MCF 10A (cell line): ENCODE results near the gene GRAP. TPM values are rescaled to one million over a fixed set of nuclear protein-coding genes. Genes with fewer than 3 reads are reported as not detected.
A peak's percentile ranks its signal among the peaks of the same experiment; 100 is the strongest.

ENCODE experiments used
- BruUV-seq: library from RNA; stranded (reverse); fragments of 400-500 nt; replicated peaks from 2 replicates; lab custom pipeline; 2021; lab: Mats Ljungman, UMichigan
- CTCF ChIA-PET: fragments of 300-600 bp; sonication (Branson Sonifier 250); formaldehyde crosslinking; extraction: SDS; loops from one replicate; lab custom pipeline; 2021; ENCODE audit warnings: antibody characterized with exemption, inconsistent platforms; lab: Yijun Ruan, JAX
- POLR2A ChIA-PET: fragments of 300-600, 350-650 bp; sonication (Branson Sonifier 250); formaldehyde crosslinking; extraction: SDS; loops from one replicate; lab custom pipeline; 2020; ENCODE audit warnings: antibody characterized with exemption, inconsistent platforms; lab: Yijun Ruan, JAX
- DNase-seq: peaks from one replicate; pipeline ENCODE4 v3.0.0-alpha.2; 2018; ENCODE audit not compliant: unreplicated experiment
- H3K27ac Mint-ChIP-seq: one replicate; pipeline ENCODE4 v1.8.0; 2022; ENCODE audit warnings: mild to moderate bottlenecking, low read depth, mixed read lengths; ENCODE audit not compliant: unreplicated experiment
- H3K27me3 Mint-ChIP-seq: one replicate; pipeline ENCODE4 v1.8.0; 2022; ENCODE audit warnings: mixed read lengths; ENCODE audit not compliant: insufficient read depth, unreplicated experiment
- H3K36me3 Mint-ChIP-seq: one replicate; pipeline ENCODE4 v1.8.0; 2022; ENCODE audit warnings: mild to moderate bottlenecking, moderate library complexity, mixed read lengths; ENCODE audit not compliant: insufficient read depth, unreplicated experiment
- H3K4me1 Mint-ChIP-seq: one replicate; pipeline ENCODE4 v1.8.0; 2022; ENCODE audit warnings: mixed read lengths; ENCODE audit not compliant: insufficient read depth, unreplicated experiment
- H3K4me3 Mint-ChIP-seq: one replicate; pipeline ENCODE4 v1.8.0; 2022; ENCODE audit warnings: mild to moderate bottlenecking, moderate library complexity, mixed read lengths; ENCODE audit not compliant: unreplicated experiment
- H3K9me3 Mint-ChIP-seq: one replicate; pipeline ENCODE4 v1.8.0; 2022; ENCODE audit warnings: mixed read lengths; ENCODE audit not compliant: unreplicated experiment
- CTCF ChIP-seq: fragments of 200-600 bp; IDR thresholded peaks from one replicate; pipeline ENCODE4 v1.8.0; 2022; ENCODE audit warnings: antibody characterized with exemption, mild to moderate bottlenecking; ENCODE audit not compliant: unreplicated experiment
- intact Hi-C: fragments of 100-400 bp; cut with micrococcal nuclease; formaldehyde crosslinking; loops from 2 replicates; pipeline ENCODE4 v1.14.1; 2022
- total RNA-seq: library from RNA; stranded (reverse); gene quantifications from 2 replicates; pipeline ENCODE4 v1.2.3, GENCODE V29; 2022

Gene GRAP
- total RNA-seq, 1 experiment from 2014 or later, result not detected

GRCh38 chr17:19012171-19013080 lies 34.3 kb downstream of the GRAP start:
- ChIA-PET CTCF (interaction anchor here (0.6 to 0.9 kb wide), 2 partner anchors 12 to 51 kb away, joined by 3 to 4 read pairs; no protein-coding TSS in a partner anchor), POLR2A (no interaction called here)
- Mint-ChIP-seq H3K9me3 (no peaks in the 10 kb centered on the region), H3K36me3 (peaks cover 7% of the 10 kb centered on the region), H3K27ac (no peak overlapping the region), H3K27me3 (no peaks in the 10 kb centered on the region), H3K4me3 (no peak overlapping the region), H3K4me1 (peaks cover 29% of the 10 kb centered on the region)
- BruUV-seq, result no TSS peak
- intact Hi-C loops, result no loop called here
- no peak for TF ChIP-seq CTCF
- DNase-seq, result no peak

GRCh38 chr17:19011581-19011980 lies 35.2 kb downstream of the GRAP start:
- Mint-ChIP-seq H3K27ac (no peak overlapping the region), H3K4me1 (peaks cover 25% of the 10 kb centered on the region), H3K36me3 (peaks cover 7% of the 10 kb centered on the region), H3K4me3 (no peak overlapping the region), H3K27me3 (no peaks in the 10 kb centered on the region), H3K9me3 (no peaks in the 10 kb centered on the region)
- POLR2A ChIA-PET, result interaction anchor here (0.9 kb wide), 1 partner anchor 10 kb away, joined by 5 read pairs; no protein-coding TSS in a partner anchor
- intact Hi-C loops, result no loop called here
- BruUV-seq, result no TSS peak
- no peak for TF ChIP-seq CTCF
- DNase-seq, result no peak
- CTCF ChIA-PET, result interaction anchor here (0.9 kb wide), 1 partner anchor 50 kb away, joined by 4 read pairs; no protein-coding TSS in a partner anchor

- no TSS peak for BruUV-seq
- Mint-ChIP-seq H3K27ac (peak overlapping the region; percentile 6), H3K4me3 (no peak overlapping the region), H3K9me3 (no peaks in the 10 kb centered on the region), H3K4me1 (peaks cover 20% of the 10 kb centered on the region), H3K27me3 (no peaks in the 10 kb centered on the region), H3K36me3 (peaks cover 7% of the 10 kb centered on the region)
- intact Hi-C loops, result no loop called here
- TF ChIP-seq CTCF, result no peak
- ChIA-PET POLR2A (interaction anchor here (0.9 kb wide), 1 partner anchor 9 kb away, joined by 5 read pairs; no protein-coding TSS in a partner anchor), CTCF (interaction anchor here (0.9 kb wide), 1 partner anchor 50 kb away, joined by 4 read pairs; no protein-coding TSS in a partner anchor)
- peak; percentile 53 for DNase-seq
Observed at GRCh38 chr17:19010729-19011505, 35.8 kb downstream of the GRAP start.
